CD4-positive, alpha-beta T cell treated with Interleukin-4 for 1 hour (primary cell): Measurements from ENCODE around the gene SMIM33.
"Not testable (repeated sequence)": the region's sequence is repeated elsewhere in the genome, so short reads cannot be mapped to it uniquely, and the experiment has no call there.

ENCODE experiments used
- DNase-seq, 2 donors: peaks; one replicate each; pipeline ENCODE4 v3.0.0-alpha.2; 2020 to 2022

Gene SMIM33

DNA sequence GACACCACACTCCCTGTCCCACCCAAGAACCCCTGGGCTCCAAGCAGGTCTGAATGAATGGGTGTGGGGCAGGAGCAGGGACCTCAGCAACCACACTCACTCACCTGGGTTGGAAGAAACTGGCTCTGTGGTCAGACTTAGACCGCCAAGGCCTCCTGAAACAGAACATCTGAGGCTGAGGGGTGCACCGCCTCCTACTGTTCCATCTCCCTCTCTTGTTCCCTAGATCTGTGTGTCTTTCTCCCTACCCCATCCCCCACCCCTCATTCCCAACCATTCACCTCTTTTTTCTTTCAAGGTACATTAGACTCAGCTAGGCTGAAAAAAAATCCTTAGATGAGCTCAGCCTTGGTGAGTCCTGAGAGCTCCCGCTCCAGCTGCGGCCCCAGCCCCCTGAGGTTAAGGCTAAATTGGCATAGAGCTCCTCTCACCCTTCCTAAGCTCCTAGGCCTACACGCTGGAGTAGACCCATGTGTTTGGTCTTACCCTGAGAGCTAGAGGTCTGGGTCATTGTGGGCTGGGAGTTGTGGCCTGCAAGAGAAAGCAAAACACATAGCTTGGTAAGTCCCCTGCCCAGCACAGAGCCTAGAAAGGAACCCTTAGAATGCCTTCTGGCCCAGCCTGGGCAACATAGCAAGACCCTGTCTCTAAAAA is 13.0 kb upstream of the SMIM33 start:
- no peak for DNase-seq

DNA sequence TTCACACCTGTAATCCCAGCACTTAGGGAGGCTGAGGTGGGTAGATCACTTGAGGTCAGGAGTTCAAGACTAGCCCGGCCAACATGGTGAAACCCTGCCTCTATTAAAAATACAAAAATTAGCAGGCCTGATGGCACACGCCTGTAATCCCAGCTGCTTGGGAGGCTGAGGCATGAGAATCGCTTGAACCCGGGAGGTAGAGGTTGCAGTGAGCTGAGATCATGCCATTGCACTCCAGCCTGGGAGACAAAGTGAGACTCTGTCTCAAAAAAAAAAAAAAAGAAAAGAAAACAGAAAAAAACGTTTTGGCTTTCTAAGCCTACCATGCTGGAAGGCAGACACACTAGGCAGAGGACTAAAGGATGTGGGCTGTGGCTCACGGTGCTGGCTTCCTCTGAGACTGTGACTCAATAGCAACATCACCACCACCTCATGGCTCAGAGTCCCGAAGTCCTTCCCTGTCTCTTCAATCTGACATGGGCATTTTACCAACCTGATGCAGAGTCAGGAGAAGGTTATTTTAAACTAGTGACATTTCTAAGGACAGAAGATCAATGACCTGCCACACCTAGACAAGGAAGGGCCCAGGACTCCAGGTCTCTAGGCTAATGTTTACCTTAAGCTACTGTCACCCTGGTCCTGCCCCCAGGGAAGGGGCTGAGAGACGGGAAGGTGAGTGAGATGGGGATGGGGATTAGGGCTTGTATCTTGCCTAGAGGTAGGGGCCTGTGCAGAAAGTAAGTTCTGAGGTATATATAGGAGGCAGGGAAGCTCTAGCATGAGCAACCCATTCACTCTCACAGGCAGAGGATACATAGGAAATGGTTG is 12.0 kb upstream of the SMIM33 start:
- peak; percentile 84 to 85 for DNase-seq

DNA sequence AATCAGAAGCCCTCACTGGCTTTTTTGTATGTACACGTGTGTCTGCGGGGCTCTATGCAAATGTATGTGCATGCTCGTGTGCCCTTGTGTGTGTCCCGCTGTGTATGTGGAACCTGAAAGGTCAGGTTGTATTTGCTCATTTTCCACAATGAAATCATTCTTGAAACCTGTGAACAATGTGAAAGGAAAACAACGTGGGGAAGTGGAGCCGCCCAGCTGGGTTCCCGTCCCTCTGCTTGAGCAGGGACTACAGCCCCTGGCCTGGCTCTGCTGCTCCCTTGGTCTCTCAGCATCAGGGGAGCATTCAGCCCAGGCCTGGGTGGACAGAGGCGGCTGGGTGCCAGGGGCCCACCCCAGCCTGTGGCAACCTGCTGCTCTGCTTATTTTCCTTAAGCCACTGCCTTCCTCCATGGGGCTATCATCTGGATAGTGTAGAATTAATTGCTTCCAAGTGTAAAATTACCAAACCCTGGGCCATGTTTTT is 11.3 kb upstream of the SMIM33 start:
- no peak for DNase-seq

DNA sequence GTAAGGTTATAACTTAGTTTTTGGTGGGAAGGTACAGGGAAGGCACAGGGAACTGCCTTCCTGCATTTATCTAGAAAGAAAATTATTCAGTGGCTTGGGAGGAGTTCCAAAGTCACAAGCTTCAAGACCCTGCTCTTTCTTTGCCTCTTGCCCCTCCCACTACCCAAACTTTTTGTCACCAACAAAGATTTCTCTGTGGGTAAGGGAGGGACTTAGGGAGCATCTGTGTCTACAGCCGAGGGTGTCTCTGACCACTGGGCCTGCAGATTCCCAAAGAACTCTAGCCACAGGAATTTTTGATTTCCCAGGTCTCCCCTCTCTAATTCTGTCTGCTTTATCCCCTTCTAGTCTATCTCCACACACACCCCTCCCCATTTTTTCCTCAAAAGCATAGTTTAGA is 10.3 kb upstream of the SMIM33 start:
- no peak for DNase-seq

DNA sequence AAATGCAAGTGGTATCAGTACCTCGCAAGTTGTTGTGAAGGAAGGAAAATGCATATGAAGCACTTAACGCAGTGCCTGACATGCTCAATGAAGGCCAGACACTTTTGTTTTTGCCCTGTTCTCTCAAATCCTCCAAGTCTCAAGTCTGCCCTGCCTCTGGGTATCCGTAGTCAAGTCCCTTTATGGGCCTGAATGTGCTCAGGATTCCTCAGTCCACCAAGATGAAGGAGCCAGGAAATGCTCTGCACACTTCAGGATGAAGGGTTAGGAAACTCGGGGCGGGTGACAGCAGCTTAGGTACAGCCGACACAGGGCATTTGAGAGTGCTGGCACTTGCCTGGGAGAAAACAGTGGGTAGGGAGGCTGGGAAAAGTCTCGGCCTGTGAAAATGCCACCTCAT is 9.6 kb upstream of the SMIM33 start:
- DNase-seq, result no peak

DNA sequence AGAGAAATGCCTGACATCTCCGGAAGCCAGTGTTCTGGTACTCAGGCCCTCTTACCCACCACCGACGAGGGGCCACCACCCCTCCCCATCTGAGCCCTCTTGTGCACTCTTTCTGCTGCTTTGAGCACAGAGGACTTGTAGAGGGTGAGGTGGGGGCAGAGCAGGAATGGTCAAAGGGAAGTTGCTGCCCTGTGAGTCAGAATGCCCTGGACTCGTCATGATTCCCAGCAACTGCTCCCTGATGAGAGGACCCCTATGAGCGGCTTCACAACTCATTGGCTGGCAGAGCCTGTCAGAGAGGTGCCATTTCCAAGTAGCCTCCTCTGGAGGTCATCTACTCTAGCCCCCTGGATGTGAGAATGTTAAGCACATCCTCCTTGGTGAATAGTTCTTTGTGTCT is 9.1 kb upstream of the SMIM33 start:
- no peak for DNase-seq

DNA sequence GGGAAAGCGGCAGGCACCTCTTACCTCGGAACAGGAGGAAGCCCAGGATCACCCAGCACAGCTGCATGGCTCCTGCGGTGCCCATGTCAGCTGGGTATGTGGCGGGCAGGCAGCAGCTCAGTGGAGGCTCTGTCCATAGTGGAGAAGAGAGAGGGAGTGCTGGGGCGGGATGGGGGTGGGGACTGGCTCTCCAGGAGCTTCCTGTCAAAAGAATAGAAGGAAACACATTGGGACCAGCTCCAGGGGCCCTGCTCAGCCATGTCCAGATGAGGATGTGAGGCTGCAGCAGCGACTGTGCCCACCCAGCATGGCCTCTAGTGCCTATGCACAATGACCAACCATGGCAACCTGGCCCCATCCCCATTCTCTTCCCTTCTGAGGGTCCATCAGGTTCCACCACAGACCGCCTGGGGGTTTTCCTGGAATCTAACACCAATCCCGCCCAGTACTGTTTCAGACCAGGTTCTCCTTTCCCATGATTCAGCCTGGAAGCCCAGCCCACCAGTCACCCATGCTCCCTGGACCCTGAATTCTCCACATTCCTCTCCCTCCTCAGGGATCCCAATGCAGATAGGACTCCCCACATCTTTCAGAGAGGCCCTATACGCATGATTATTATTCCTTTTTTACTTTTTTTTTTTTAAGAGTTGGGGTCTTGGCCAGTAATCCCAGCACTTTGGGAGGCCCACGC is 8.1 kb upstream of the SMIM33 start, which contains the start of gene ECSCR:
Gene ECSCR, minus strand, starts transcription at position 158 of the 691 bp plus-strand sequence. Its CDS starts 73 bp downstream, at position 85.
- DNase-seq, result no peak

DNA sequence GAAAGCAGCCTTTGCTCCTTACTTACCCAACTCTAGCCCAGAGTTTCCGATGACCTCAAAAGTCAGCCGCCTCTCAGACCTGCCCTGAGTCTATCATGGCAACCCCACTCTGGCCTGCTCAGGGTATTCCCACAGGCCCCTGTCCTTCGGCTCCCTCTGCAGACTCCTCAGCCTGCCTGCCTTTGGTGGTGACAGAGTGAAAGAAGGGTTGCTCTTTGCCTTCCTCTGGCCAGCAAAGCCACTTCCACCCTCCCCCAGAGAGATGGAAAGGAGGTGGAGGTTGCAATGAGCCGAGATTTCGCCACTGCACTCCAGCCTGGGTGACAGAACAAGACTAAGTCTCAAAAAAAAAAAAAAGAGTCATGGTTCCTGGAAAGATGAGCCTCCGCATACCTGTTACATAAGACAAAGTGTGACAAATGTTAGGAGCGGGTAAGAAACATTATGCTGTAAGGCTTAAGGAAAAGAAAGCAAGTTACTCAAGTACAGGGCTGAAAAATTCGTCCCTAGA is 2.3 kb upstream of the SMIM33 start:
- peak in 1 of 2 donors; percentile 41 for DNase-seq

DNA sequence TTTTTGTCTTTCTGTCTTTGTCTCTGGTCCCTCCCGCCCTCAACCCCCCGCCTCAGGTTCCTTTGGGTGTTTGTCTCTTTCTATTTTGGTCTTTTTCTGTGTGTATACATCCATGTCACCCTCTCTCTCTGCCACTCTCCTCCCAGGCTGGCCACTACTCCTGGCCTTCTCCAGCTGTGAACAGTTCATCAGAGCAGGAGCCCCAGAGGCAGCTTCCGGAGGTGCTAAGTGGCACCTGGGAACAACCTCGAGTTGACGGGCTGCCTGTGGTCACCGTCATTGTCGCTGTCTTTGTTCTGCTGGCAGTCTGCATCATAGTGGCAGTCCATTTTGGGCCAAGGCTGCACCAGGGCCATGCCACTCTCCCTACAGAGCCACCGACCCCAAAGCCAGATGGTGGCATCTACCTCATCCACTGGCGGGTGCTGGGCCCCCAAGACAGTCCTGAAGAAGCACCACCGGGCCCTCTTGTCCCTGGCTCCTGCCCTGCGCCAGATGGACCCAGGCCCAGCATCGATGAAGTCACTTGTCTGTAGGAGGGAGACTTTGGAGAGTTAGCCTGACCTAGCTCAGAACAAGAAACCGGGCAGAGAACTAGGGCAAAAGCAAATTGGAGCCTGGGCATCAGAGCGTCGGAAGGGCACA is 1.7 kb downstream of the SMIM33 start:
- DNase-seq, result no peak

DNA sequence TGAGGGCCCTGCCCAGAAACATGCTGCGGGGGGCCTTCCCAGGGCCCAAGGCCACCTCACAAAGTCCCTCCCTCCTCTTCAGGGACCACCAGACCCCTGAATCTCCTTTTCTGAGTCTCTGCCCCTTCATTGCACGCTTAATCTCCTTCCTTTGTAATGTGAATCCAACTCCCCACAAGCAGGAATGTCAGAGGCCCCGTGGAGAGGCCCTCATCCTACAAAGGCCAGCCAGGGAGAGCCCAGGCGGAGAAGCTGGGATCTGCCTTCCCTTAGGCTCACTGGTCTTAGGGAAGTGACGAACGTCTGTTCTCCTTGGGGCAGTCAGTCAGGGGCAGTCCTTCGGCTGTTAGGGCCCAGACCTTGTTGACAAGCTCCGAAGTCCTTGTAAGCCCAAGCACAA is 2.3 kb downstream of the SMIM33 start:
- DNase-seq, result no peak

DNA sequence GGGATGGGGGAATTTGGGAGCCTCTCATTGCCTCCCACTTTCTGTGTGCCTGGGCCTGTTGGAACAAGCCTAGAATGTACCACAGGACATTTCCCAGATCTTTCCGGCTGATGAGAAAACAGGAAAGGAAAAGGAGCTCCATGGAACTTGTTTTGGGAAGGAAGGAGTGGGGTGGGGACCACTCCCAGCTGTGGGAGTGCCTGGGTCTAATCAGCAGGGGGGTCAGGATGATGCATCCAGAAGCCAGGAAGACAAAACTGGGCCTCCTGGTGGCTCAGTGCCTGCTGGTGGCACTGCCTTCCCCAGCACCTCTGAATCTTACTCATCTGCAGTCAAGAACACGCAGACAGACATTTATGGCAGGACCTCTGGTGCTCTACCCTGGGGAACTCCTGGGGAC is 2.8 kb downstream of the SMIM33 start:
- no peak for DNase-seq

DNA sequence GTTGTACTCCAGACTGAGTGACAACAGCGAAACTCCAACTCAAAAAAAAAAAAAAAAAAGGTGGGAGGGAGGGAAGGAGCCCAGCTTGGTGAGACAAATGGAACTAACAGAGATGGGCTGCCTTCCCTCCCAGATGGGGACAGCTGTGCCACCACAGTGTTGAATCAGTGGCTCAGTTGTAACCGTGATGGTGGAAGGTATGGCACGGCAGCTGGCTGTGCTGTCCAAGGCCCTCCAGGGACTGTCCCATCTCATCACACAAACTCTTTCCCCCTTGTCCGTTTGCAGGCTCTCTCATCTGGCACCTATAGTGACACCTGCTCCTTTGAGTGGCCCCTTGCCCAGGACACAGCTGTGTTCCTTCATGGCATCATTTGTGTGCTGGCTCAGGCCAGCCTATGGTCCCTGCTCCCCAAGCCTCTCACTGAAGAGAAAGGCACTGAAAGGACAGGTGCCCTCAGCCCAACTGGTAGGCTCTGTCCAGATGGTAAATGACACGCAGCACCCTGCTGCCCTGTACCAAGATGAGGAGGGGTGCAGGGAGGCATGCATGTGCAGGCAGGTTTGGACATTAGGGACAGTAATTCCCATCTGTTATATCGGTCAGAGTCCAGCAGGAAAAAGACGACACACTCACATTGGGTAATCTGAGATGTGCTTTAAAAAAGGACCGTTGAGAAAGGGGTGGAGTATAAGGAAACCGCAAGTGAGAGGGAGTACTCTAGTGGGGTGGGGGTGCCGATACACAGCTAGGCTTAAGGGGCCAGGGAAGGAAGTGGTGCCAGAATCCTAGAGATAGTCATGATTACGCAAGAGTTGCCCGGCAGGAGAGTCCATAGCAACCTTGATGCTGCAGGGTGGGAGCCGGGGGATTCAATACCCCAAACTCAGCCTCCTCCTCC is 4.3 kb downstream of the SMIM33 start:
- DNase-seq, result peak; percentile 27 to 50

DNA sequence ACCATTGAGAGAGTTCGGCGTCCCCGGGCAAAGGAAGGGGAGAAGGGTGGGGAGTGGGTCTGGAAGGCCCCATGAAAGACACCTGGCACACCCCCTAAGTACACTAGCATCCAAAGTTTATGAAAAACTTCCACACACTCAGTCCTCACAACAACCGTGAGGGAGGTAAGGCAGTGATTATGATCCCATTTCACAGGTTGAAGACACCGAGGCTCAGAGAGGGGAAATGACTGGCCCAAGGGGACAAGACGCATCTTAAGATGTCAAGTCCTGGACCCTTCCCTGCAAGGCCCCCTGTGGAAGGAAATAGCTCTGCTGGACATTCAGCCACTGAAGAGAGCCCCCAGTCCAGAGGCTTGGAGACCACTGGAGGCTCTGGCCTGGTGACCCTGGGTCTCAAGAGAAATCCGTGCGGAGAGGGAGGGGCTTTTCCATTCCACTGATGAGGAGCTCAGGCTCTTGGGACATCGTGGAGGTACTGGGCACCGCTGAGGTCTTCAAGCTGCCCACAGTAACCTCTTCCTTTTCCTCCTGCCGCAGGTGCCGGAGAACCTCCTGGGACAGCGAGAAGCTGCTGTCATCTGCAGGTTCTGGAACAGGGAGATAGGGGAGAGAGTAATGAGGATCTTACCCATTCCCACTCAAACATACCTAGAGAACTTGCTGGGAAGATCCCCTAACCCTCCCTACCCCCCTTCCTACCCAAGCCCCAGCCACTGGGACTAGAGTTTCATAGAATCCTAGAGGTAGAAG is 5.2 kb downstream of the SMIM33 start:
- no peak for DNase-seq

DNA sequence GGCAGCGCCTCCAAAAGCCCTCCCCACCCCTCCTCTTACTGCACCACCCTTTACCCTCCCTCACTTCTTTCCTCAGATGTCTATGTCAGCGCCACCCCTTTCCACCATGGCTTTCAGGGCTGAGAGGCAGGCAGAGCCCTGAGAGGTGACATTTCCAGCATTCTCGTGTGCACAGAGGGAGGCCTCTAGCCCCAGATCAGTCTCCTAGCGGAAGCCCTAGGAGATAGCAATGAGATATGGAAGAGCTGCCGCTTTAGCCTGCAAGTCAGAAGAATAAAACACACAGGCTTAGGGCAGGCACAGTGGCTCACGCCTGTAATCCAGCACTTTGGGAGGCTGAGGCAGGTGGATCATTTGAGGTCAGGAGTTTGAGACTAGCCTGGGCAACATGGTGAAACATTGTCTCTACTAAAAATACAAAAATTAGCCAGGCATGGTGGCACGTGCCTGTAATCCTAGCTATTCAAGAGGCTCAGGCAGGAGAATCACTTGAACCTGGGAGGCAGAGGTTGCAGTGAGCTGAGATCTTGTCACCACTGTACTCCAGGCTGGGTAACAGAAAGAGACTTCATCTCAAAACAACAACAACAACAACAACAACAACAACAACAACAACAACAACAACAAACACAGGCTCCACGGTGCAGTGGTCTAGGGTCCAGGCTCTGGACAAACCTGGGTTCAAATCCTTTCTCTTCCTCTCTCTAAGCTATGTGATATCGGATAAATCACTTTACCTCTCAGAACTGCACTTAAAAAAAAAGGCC is 8.0 kb downstream of the SMIM33 start:
- DNase-seq, result not testable (repeated sequence)

DNA sequence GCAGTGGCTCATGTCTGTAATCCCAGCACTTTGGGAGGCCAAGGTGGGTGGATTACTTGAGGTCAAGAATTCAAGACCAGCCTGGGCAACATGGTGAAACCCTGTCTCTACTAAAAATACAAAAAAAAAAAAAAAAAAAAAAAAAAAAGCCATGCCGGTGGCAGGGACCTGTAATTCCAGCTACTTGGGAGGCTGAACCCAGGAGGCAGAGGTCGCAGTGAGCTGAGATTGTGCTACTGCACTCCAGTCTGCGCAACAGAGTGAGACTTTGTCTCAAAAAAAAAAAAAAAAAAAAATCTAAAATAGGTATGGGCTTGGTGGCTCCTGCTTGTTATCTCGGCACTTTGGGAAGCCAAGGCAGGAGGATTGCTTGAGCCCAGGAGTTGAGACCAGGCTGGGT is 8.9 kb downstream of the SMIM33 start:
- not testable (repeated sequence) for DNase-seq

DNA sequence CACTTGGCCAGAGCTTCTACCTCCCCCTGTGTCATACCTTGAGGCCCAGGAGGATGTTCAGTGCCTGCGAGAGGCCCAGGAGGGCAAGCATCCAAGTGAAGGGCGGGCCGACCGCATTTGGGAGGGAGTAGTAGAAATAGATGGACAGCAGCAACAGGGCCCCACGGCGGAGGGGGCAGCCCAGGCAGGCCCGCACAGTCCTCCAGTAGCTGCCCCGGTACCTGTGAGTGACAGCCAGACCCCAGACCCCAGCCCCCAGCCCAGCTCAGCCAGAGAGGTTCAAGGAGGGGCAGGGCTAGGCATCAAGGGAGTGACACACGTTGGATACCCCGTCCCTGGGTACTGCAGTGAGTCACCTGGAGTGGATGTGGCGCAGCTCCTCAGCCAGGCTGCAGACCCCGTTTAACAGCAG is 10.3 kb downstream of the SMIM33 start:
- DNase-seq, result no peak

DNA sequence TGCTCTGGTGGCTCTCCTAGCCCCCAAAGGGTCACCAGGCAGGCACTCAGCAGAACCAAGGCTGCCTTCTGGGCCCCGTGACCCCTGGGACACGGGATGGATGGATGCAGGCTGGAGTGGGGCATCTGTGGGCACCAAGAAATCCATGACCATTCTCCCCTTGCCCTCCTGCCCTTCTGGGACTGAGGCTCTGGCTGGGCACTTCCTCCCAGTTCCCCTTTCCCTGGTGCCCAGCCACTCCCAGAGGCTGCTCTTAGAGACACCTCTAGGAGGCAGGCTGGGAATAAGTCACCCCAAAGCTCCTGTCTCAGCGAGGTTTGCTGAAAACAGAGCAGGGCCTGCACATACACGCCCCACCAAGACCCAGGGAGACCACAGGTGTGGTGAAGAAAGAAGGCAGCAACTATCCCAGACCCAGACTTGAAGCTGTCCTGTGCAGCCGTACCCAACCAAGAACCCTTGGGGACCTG is 10.8 kb downstream of the SMIM33 start:
- peak in 1 of 2 donors; percentile 28 for DNase-seq

DNA sequence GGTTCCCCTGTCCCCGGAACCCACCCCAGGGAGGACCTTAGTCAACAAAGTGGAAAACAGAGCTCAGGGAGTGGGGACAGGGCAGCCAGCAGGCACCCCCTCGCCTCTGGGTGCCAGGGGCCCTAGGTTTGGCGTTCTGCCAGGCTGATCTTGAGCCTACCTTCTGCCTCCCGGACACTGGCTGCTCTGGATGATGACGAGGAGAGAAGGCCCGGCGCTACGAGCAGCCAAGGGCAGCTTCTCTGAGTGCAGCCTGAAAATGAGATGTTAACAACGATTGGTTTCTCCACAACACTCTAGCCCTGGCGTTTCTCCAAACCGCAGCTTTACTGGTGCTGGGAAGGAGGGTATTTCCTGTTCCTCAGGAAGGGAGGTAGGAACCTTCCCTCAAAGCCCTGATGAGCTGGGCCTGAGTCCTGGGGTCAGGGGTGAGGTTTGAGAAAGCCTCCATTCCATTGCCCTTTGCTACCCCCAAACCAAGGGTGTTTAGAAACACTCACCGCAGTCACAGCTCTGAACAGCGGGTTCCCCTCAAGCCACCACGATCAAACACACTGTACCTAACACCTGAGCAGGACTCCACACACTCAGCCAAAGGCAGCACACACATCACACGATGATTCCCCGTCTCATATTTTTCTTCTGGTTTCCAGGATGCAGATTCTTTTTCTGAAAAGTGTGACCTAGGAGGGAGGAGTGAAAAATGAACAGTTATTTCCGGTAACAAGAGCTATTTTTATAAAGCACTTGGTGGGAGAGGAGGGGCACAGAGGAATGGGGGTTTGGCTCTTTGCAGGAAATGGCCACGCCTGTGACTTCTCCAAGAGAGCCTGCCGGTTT is 11.5 kb downstream of the SMIM33 start, which contains the start of gene STING1:
Gene STING1, minus strand, starts transcription at position 709 of the 840 bp plus-strand sequence. CDS start 1,054 bp downstream, outside the sequence.
- DNase-seq, result peak; percentile 63 to 79

DNA sequence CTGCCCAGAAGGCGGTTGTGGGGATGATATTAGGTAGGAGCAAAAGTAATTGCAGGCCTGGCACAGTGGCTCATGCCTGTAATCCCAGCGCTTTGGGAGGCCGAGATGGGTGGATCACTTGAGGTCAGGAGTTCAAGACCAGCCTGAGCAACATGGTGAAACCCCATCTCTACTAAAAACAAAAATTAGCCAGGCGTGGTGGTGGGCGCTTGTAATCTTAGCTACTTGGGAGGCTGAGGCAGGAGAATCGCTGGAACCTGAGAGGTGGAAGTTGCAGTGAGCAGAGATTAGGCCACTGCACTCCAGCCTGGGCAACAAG is 12.0 kb downstream of the SMIM33 start:
- not testable (repeated sequence) for DNase-seq
